ENCODE results near the gene PRAMEF14. TPM values are rescaled to one million over a fixed set of nuclear protein-coding genes. Genes with fewer than 3 reads are reported as not detected.
"Not testable (repeated sequence)": the region's sequence is repeated elsewhere in the genome, so short reads cannot be mapped to it uniquely, and the experiment has no call there.

Gene PRAMEF14
- total and polyA plus RNA-seq, 2 of the 4 experiments (the other 2 are of a cell fraction): not detected

GRCh38 chr1:13353476-13353875, 6.5 kb upstream of the PRAMEF14 start:
- H3K4me1 ChIP-seq (ENCODE audit: control insufficient read depth, insufficient read depth, low read length); H3K14ac ChIP-seq (replicated peaks; ENCODE audit: low read depth, low read length); dilution Hi-C loops (cut with HindIII; ENCODE audit: low sequenced_read_pairs, unreplicated experiment); H4K91ac ChIP-seq (ENCODE audit: insufficient read depth, low read depth, low read length); H3K56ac ChIP-seq (ENCODE audit: extremely low read depth, insufficient read depth, low read length); H2AK9ac ChIP-seq (replicated peaks; ENCODE audit: low read depth, low read length, poor library complexity); H3K4me3 ChIP-seq (ENCODE audit: insufficient read depth, low read depth, low read length); H3K9ac ChIP-seq (ENCODE audit: low read depth, low read length); H3K79me1 ChIP-seq (ENCODE audit: low read depth in 1 of 2, low read length in 2 of 2); H3K18ac ChIP-seq (ENCODE audit: low read depth, low read length); H2AFZ ChIP-seq (replicated peaks; ENCODE audit: low read length, poor library complexity); H4K5ac ChIP-seq (ENCODE audit: low read depth, low read length); H4K8ac ChIP-seq (ENCODE audit: low read depth in 2 of 2, low read length in 2 of 2); H2AK5ac ChIP-seq (ENCODE audit: low read depth, low read length); H2BK15ac ChIP-seq (ENCODE audit: low read depth, low read length); BruUV-seq (replicated peaks); DNase-seq; H2BK20ac ChIP-seq (ENCODE audit: low read depth, low read length); H3K4me2 ChIP-seq (ENCODE audit: low read depth, low read length); H3K9me1 ChIP-seq (ENCODE audit: insufficient read depth, low read length); H3K27me3 ChIP-seq (ENCODE audit: control insufficient read depth, insufficient read depth, low read length); CTCF ChIA-PET; H3K27ac ChIP-seq (ENCODE audit: insufficient read depth, low read length); H4K20me1 ChIP-seq (ENCODE audit: insufficient read depth, low read length); POLR2A ChIA-PET (ENCODE audit: unreplicated experiment); in situ Hi-C loops (cut with MboI; ENCODE audit: low sequenced_read_pairs); H2BK5ac ChIP-seq (ENCODE audit: low read depth, low read length, poor library complexity, severe bottlenecking); H3K9me3 ChIP-seq (ENCODE audit: control insufficient read depth, insufficient read depth, low read length); H3K4ac ChIP-seq (ENCODE audit: low read depth, low read length); H2BK120ac ChIP-seq (ENCODE audit: low read depth, low read length); H3K36me3 ChIP-seq (ENCODE audit: control insufficient read depth, insufficient read depth, low read length); H3K23ac ChIP-seq (ENCODE audit: low read depth, low read length); intact Hi-C loops (cut with micrococcal nuclease); ATAC-seq (ENCODE audit: low read depth): not testable (repeated sequence)
- no CpG with 5 or more reads among the region's 8 CpGs for WGBS, 2 experiments (ENCODE audit: extremely low coverage in 2 of 2, insufficient read length in 1 of 2)

GRCh38 chr1:13342496-13342895, 4.4 kb downstream of the PRAMEF14 start:
- in situ Hi-C loops (cut with MboI; ENCODE audit: low sequenced_read_pairs); POLR2A ChIA-PET (ENCODE audit: unreplicated experiment); DNase-seq; H3K4me2 ChIP-seq (ENCODE audit: low read depth, low read length); H3K79me1 ChIP-seq (ENCODE audit: low read depth in 1 of 2, low read length in 2 of 2); H4K5ac ChIP-seq (ENCODE audit: low read depth, low read length); H2AK5ac ChIP-seq (ENCODE audit: low read depth, low read length); H3K27ac ChIP-seq (ENCODE audit: insufficient read depth, low read length); H2AK9ac ChIP-seq (replicated peaks; ENCODE audit: low read depth, low read length, poor library complexity); H3K14ac ChIP-seq (replicated peaks; ENCODE audit: low read depth, low read length); ATAC-seq (ENCODE audit: low read depth); H3K9me1 ChIP-seq (ENCODE audit: insufficient read depth, low read length); H2AFZ ChIP-seq (replicated peaks; ENCODE audit: low read length, poor library complexity); H3K4ac ChIP-seq (ENCODE audit: low read depth, low read length); H2BK120ac ChIP-seq (ENCODE audit: low read depth, low read length); H3K9ac ChIP-seq (ENCODE audit: low read depth, low read length); H3K27me3 ChIP-seq (ENCODE audit: control insufficient read depth, insufficient read depth, low read length); H2BK20ac ChIP-seq (ENCODE audit: low read depth, low read length); H3K18ac ChIP-seq (ENCODE audit: low read depth, low read length); BruUV-seq (replicated peaks); H3K4me1 ChIP-seq (ENCODE audit: control insufficient read depth, insufficient read depth, low read length); H4K91ac ChIP-seq (ENCODE audit: insufficient read depth, low read depth, low read length); H3K9me3 ChIP-seq (ENCODE audit: control insufficient read depth, insufficient read depth, low read length); H4K20me1 ChIP-seq (ENCODE audit: insufficient read depth, low read length); H3K23ac ChIP-seq (ENCODE audit: low read depth, low read length); CTCF ChIA-PET; dilution Hi-C loops (cut with HindIII; ENCODE audit: low sequenced_read_pairs, unreplicated experiment); H4K8ac ChIP-seq (ENCODE audit: low read depth in 2 of 2, low read length in 2 of 2); H2BK15ac ChIP-seq (ENCODE audit: low read depth, low read length); intact Hi-C loops (cut with micrococcal nuclease); H3K56ac ChIP-seq (ENCODE audit: extremely low read depth, insufficient read depth, low read length); H2BK5ac ChIP-seq (ENCODE audit: low read depth, low read length, poor library complexity, severe bottlenecking); H3K36me3 ChIP-seq (ENCODE audit: control insufficient read depth, insufficient read depth, low read length); H3K4me3 ChIP-seq (ENCODE audit: insufficient read depth, low read depth, low read length): not testable (repeated sequence)
- WGBS, 2 experiments (ENCODE audit: extremely low coverage in 2 of 2, insufficient read length in 1 of 2): no CpG with 5 or more reads among the region's 8 CpGs

Measured in IMR-90 (cell line).